ENCODE results near the gene CNTNAP5.

CNTNAP5 gene

GRCh38 chr2:124633812-124634211 is 608.7 kb downstream of the CNTNAP5 start:
- H3K9ac ChIP-seq (ENCODE audit: low read depth, low read length, poor library complexity, severe bottlenecking) = no peak overlapping the region
- H3K79me2 ChIP-seq (ENCODE audit: insufficient read depth, low read length) = no peaks in the 10 kb centered on the region
- H3K9me3 ChIP-seq (ENCODE audit: insufficient read depth, low read depth, low read length) = no peaks in the 10 kb centered on the region
- no peaks in the 10 kb centered on the region for H3F3A ChIP-seq (ENCODE audit: low read depth)
- no peaks in the 10 kb centered on the region for H3K4me1 ChIP-seq (ENCODE audit: insufficient read depth, low read length, poor library complexity, severe bottlenecking)
- H3K27me3 ChIP-seq (ENCODE audit: insufficient read depth, low read length, poor library complexity, severe bottlenecking) = no peaks in the 10 kb centered on the region
- H3K36me3 ChIP-seq (ENCODE audit: insufficient read depth, low read length) = no peaks in the 10 kb centered on the region
- no peak overlapping the region for H3K4me2 ChIP-seq (ENCODE audit: low read depth, low read length, poor library complexity, severe bottlenecking)
- H3K4me3 ChIP-seq (ENCODE audit: low read length, poor library complexity, severe bottlenecking) = no peak overlapping the region
- no peaks in the 10 kb centered on the region for H3K9me2 ChIP-seq (replicated peaks; ENCODE audit: low read depth, low read length)
- no peak overlapping the region for H2AFZ ChIP-seq (ENCODE audit: low read length)
- no peaks in the 10 kb centered on the region for H4K20me1 ChIP-seq (ENCODE audit: insufficient read depth, low read length, poor library complexity, severe bottlenecking)
- no peak for TF ChIP-seq CTCF (conservative IDR thresholded peaks at IDR 0.05; ENCODE audit: low read length)

GRCh38 chr2:124639524-124639923 is 614.4 kb downstream of the CNTNAP5 start:
- H3K27me3 ChIP-seq (ENCODE audit: insufficient read depth, low read length, poor library complexity, severe bottlenecking) = no peaks in the 10 kb centered on the region
- no peaks in the 10 kb centered on the region for H3K4me1 ChIP-seq (ENCODE audit: insufficient read depth, low read length, poor library complexity, severe bottlenecking)
- no peak overlapping the region for H3K4me3 ChIP-seq (ENCODE audit: low read length, poor library complexity, severe bottlenecking)
- H3K36me3 ChIP-seq (ENCODE audit: insufficient read depth, low read length) = no peaks in the 10 kb centered on the region
- H3K9me3 ChIP-seq (ENCODE audit: insufficient read depth, low read depth, low read length) = no peaks in the 10 kb centered on the region
- no peak overlapping the region for H3K4me2 ChIP-seq (ENCODE audit: low read depth, low read length, poor library complexity, severe bottlenecking)
- no peaks in the 10 kb centered on the region for H3F3A ChIP-seq (ENCODE audit: low read depth)
- H3K9me2 ChIP-seq (replicated peaks; ENCODE audit: low read depth, low read length) = no peaks in the 10 kb centered on the region
- H4K20me1 ChIP-seq (ENCODE audit: insufficient read depth, low read length, poor library complexity, severe bottlenecking) = no peaks in the 10 kb centered on the region
- H3K9ac ChIP-seq (ENCODE audit: low read depth, low read length, poor library complexity, severe bottlenecking) = no peak overlapping the region
- TF ChIP-seq EZH2phosphoT487 (IDR thresholded peaks at IDR 0.05; ENCODE audit: borderline replicate concordance) = no peak
- H3K79me2 ChIP-seq (ENCODE audit: insufficient read depth, low read length) = no peaks in the 10 kb centered on the region
- no peak overlapping the region for H2AFZ ChIP-seq (ENCODE audit: low read length)

- Histone ChIP-seq H3K9me3 (ENCODE audit: insufficient read depth, low read depth, low read length) (no peaks in the 10 kb centered on the region), H2AFZ (ENCODE audit: low read length) (no peak overlapping the region), H3K79me2 (ENCODE audit: insufficient read depth, low read length) (no peaks in the 10 kb centered on the region), H3F3A (ENCODE audit: low read depth) (no peaks in the 10 kb centered on the region), H3K4me1 (ENCODE audit: insufficient read depth, low read length, poor library complexity, severe bottlenecking) (no peaks in the 10 kb centered on the region), H3K9me2 (replicated peaks; ENCODE audit: low read depth, low read length) (no peaks in the 10 kb centered on the region), H4K20me1 (ENCODE audit: insufficient read depth, low read length, poor library complexity, severe bottlenecking) (no peaks in the 10 kb centered on the region), H3K4me3 (ENCODE audit: low read length, poor library complexity, severe bottlenecking) (no peak overlapping the region), H3K27me3 (ENCODE audit: insufficient read depth, low read length, poor library complexity, severe bottlenecking) (no peaks in the 10 kb centered on the region), H3K9ac (ENCODE audit: low read depth, low read length, poor library complexity, severe bottlenecking) (no peak overlapping the region), H3K36me3 (ENCODE audit: insufficient read depth, low read length) (no peaks in the 10 kb centered on the region), H3K4me2 (ENCODE audit: low read depth, low read length, poor library complexity, severe bottlenecking) (no peak overlapping the region)
- TF ChIP-seq CTCF (conservative IDR thresholded peaks at IDR 0.05; ENCODE audit: low read length) = no peak
- no peak for TF ChIP-seq EZH2phosphoT487 (IDR thresholded peaks at IDR 0.05; ENCODE audit: borderline replicate concordance)
Measured at GRCh38 chr2:124640221-124640750, 615.2 kb downstream of the CNTNAP5 start.

- Histone ChIP-seq H3K4me2 (ENCODE audit: low read depth, low read length, poor library complexity, severe bottlenecking) (no peak overlapping the region), H3K9me3 (ENCODE audit: insufficient read depth, low read depth, low read length) (no peaks in the 10 kb centered on the region), H3K36me3 (ENCODE audit: insufficient read depth, low read length) (no peaks in the 10 kb centered on the region), H3K9me2 (replicated peaks; ENCODE audit: low read depth, low read length) (no peaks in the 10 kb centered on the region), H4K20me1 (ENCODE audit: insufficient read depth, low read length, poor library complexity, severe bottlenecking) (no peaks in the 10 kb centered on the region), H3F3A (ENCODE audit: low read depth) (no peaks in the 10 kb centered on the region), H3K4me1 (ENCODE audit: insufficient read depth, low read length, poor library complexity, severe bottlenecking) (no peaks in the 10 kb centered on the region), H2AFZ (ENCODE audit: low read length) (no peak overlapping the region), H3K4me3 (ENCODE audit: low read length, poor library complexity, severe bottlenecking) (no peak overlapping the region), H3K79me2 (ENCODE audit: insufficient read depth, low read length) (no peaks in the 10 kb centered on the region), H3K9ac (ENCODE audit: low read depth, low read length, poor library complexity, severe bottlenecking) (no peak overlapping the region), H3K27me3 (ENCODE audit: insufficient read depth, low read length, poor library complexity, severe bottlenecking) (no peaks in the 10 kb centered on the region)
- TF ChIP-seq CTCF (conservative IDR thresholded peaks at IDR 0.05; ENCODE audit: low read length) = no peak
- no peak for TF ChIP-seq EZH2phosphoT487 (IDR thresholded peaks at IDR 0.05; ENCODE audit: borderline replicate concordance)
Measured at GRCh38 chr2:124646166-124646815, 621.2 kb downstream of the CNTNAP5 start.
